ENCODE results near the gene PLA2R1.
"Not testable (repeated sequence)": the region's sequence is repeated elsewhere in the genome, so short reads cannot be mapped to it uniquely, and the experiment has no call there.

Gene PLA2R1

GRCh38 chr2:159982842-159983785, 79.3 kb downstream of the PLA2R1 start:
- DNase-seq (ENCODE audit: low read depth, low spot score) = no peak

DNA sequence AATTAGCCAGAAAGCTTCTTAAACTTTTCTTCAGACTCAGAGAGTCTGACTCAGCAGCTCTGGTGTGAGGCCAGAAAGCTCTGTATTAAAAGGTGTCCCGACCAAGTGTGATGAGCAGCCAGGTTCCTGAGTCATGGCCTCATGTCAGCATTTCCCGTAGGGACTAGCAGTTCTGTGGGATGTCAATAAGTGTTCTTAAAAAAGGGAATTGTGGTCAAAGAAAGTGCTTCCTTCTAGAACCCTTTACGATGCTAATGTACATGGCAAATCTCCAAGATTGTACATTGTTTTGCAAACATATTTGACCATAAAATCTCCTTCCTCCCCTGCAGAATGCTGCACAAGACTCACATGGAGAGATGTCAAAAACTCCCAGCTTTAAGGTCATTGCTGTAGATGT, 80.1 kb downstream of the PLA2R1 start:
- DNase-seq (ENCODE audit: low read depth, low spot score) = peak; percentile 8

- DNase-seq (ENCODE audit: low read depth, low spot score) = no peak
These were observed 85.8 kb downstream of the PLA2R1 start for GRCh38 chr2:159976527-159977160.

- no peak for DNase-seq (ENCODE audit: low read depth, low spot score)
These were observed 89.1 kb downstream of the PLA2R1 start for GRCh38 chr2:159973325-159973724.

- no peak for DNase-seq (ENCODE audit: low read depth, low spot score)
These were observed 90.9 kb downstream of the PLA2R1 start for GRCh38 chr2:159971365-159972152.

DNA sequence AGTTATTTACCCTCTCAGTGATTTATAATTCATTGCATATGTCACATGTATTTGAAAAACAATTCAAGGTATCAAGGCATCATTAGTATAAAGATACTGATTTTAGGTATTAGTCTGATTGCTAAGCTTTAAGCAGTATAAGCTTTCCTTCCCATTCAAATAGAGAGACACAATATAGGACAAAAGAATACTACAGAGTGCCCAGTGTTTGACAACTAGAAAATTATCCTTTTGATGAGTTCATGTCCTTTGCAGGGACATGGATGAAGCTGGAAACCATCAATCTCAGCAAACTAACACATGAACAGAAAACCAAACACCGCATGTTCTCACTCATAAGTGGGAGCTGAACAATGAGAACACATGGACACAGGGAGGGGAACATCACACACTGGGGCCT, 91.9 kb downstream of the PLA2R1 start:
- DNase-seq (ENCODE audit: low read depth, low spot score) = not testable (repeated sequence)

GRCh38 chr2:159968279-159968900, 94.0 kb downstream of the PLA2R1 start:
- DNase-seq (ENCODE audit: low read depth, low spot score) = no peak

GRCh38 chr2:159963700-159964099, 98.7 kb downstream of the PLA2R1 start:
- no peak for DNase-seq (ENCODE audit: low read depth, low spot score)

GRCh38 chr2:159962513-159962912, 99.9 kb downstream of the PLA2R1 start:
- not testable (repeated sequence) for DNase-seq (ENCODE audit: low read depth, low spot score)

GRCh38 chr2:159961451-159961850, 101.0 kb downstream of the PLA2R1 start:
- no peak for DNase-seq (ENCODE audit: low read depth, low spot score)

DNA sequence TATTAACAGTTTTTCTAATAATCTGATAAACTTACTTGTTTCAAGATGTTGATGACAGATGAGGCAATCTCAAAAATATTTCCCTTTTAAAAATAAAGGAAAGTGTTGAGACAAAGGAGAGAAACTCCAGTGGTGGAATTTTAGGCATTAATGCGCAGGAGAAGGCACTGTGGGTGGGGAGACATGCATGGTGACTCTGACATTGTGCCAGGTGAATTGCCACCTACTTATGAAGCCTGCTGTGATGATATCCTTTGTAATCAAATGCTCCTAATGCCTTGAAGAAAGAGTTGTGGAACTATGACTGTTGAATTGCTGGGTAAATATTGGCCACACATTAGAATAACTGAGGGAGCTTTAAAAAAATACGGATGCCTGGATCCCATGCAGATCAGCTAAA, 101.4 kb downstream of the PLA2R1 start:
- no peak for DNase-seq (ENCODE audit: low read depth, low spot score)

GRCh38 chr2:159960414-159960813, 102.0 kb downstream of the PLA2R1 start:
- no peak for DNase-seq (ENCODE audit: low read depth, low spot score)

DNA sequence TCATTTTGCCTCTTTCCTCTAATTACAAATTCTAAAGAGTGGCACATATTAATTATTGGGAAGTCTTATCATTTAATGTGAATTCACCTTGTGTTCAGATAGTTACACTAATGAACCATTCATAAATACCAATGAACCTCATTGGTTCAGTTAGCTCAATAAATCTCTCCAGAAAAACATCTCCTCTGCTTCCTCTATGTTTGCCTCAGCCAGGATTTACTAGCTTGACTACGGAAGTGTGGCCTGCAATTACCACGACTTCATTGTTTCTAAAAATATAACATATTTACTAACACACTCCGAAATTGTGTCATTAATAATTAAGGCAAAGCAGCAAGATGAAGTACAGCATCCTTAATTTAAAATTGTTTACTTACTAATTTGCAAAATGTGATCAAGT, 103.3 kb downstream of the PLA2R1 start:
- no peak for DNase-seq (ENCODE audit: low read depth, low spot score)

DNA sequence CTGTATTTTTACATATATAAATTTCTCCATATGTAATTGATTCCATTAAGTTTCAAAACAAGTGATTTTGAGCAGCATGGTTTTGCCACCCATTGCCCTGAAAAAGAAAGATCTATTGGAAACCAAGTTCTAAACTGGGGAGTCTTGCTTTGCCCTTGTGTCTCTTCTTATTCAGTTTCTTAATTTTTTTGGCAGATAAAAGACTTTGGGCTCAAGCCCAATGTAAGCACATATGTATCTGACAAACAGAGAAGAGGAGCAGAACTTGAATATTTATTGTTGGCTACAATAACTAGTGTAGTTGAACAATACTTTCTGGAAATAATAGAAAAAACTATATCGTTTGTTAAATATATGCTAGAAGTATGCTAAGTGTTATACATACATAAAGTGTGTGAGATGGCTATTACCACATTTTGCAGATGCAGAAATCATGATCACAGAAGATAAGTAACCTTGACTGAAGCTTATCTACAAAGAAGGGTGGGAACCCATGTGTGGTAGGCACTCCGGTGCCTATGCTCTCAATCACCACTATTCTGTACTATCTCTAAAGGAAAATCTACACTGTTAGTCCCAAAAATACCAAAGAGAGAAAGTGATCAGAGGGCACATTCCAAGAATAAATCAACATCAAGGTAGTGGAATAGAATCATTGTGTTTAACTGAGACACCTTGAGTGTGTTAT, 109.1 kb downstream of the PLA2R1 start:
- no peak for DNase-seq (ENCODE audit: low read depth, low spot score)

DNA sequence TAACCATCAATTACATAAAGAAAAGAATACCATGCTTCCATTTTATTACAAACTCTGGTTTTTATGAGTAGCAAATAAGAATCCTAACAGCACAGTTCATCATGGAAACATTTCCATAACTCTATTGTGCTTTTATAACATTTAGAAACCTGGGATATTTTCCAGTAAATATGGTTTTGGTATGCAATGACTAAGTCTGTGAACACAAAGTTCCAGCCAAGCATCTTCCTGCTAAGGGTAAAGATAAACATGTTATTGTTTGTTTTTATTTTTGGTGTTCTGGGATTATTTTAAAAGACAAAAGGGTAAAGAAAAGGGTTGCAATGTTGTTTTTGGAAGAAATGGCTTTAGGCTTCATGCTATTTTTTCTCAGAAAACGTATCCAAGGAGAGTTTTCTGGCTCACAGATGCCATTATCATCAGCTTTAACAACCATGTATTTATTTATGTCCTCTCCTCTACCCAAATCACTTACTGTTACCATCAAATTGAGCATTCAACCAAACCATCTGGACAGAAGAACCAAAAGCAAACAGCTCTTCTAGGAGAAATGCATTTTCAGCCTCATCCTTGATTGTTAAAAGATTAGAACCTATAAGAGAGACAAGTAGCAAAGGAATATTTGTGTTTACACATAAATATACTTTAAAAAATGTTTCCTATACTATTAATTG, 116.0 kb downstream of the PLA2R1 start:
- DNase-seq (ENCODE audit: low read depth, low spot score) = peak; percentile 82

- no peak for DNase-seq (ENCODE audit: low read depth, low spot score)
These were observed 117.5 kb downstream of the PLA2R1 start for GRCh38 chr2:159944874-159945273.

GRCh38 chr2:159942146-159942545, 120.3 kb downstream of the PLA2R1 start:
- DNase-seq (ENCODE audit: low read depth, low spot score) = peak; percentile 65

- DNase-seq (ENCODE audit: low read depth, low spot score) = no peak
These were observed 120.7 kb downstream of the PLA2R1 start for GRCh38 chr2:159941729-159942128.

DNA sequence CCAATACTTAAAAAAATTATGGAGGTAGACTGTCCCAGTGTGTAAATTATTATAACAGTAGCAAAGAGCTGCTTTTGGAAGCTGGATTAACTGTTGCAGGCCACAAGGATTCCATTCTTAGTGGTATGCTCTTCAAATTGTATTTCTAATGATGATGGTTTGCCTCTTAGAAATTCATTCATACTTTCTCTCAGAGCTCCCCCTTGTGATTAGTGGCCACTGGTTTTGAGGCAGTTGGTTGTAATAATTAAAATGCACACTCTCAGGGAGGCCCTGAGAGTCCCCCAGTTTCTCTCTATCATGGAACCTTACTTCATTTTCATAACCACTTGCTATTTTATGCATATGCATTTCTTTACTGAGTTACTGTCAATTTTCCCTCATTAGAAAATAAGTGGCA, 122.5 kb downstream of the PLA2R1 start:
- no peak for DNase-seq (ENCODE audit: low read depth, low spot score)

DNA sequence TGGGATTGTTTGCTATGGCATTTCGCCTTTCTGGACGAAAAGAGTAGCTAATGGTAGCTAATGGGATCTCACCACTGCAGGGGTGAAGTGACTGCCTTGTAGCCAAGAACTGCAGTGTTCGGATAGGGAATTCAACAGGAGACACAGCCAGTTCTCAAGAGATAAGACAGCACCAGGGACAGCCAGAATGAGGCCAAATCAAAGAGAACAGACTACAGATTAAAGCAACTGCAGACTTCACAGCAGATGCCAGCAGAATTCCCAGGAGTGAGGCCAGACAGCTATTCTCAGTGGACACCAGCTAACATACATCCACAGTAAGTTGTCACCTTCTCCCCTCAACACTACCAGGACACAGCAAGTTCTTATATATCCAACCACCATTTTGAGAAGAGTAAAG, 124.0 kb downstream of the PLA2R1 start:
- no peak for DNase-seq (ENCODE audit: low read depth, low spot score)

DNA sequence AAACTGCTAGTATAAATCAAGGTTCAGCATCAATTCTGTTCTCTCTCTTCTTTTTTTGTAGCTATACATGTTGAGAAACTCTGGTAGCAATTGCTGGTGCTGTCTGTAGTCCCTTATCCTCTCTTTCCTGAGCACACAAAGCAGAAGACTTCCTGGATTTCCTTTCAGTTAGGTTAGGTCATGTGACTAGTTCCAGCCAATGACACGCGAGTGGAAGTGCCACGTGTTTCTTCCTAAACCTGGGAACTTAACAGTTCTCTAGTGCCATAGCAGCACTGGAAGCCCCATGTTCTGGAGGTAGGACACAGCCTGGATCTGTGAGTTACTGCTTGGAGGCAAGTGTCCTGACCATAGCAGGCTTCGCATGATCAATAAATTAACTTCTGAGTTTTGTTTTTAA, 125.9 kb downstream of the PLA2R1 start:
- DNase-seq (ENCODE audit: low read depth, low spot score) = no peak
